GM19455 (cell line): ENCODE data around the gene DPP9.
"Not testable (repeated sequence)": the region's sequence is repeated elsewhere in the genome, so short reads cannot be mapped to it uniquely, and the experiment has no call there.

Experiments used
- ATAC-seq: cut with Tn5 transposase; IDR thresholded peaks from one replicate; pipeline ENCODE4 v1.9.1; 2021; ENCODE audit not compliant: unreplicated experiment

DPP9 gene

DNA sequence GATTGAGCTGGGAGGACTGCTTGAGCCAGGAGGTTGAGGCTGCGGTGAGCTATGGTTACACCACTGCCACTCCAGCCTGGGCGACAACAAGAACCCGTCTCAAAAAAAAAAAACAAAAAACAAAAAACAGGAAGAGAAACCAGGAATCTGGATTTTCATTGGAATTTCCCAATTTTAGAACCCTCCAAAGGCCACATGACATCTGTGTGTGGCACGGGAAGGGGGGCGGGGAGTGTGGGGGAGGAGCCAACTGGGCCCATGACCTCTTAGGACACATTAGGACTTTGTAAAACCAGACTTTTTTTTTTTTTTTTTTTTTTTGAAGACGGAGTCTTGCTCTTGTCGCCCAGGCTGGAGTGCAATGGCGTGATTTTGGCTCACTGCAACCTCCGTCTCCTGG, 32.3 kb downstream of the DPP9 start:
- ATAC-seq, result no peak

DNA sequence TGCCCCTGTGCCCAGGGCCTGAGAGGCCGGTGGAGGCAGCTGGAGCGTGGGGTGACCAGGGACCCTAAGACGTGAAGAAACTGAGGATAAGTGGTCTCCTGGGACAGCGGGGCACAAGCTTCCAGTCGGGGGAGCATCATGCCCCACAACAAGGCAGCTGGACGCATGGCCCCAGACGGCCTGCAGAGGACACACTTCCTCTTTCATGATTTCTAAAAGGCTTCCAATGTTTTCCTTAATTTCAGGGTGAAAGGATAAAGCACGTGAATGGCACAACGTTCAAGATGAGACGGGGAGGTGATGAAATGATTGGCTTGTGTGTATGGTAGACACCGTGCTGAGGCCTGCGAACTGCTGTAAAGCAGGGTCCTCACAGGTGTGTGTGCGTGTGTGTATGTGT, 33.3 kb downstream of the DPP9 start:
- no peak for ATAC-seq

DNA sequence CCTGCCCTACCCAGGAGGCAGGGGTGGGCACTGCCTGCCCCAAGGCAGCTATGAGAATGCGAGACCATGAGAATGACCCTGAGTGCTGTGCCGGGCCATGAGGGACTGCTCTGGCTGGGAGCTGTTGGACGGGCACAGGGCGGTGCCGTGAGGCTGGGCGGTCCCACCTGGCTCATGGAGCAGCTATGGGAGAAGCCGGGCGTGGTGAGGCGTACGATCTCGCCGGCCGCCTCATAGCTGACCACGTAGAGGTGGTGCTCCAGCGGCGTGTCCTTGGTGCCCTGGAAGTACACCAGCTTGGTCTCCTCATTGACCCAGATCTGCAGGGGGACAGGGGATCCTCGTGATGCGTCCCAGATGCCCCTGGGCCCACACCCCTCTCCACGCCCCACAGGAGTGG, 34.2 kb downstream of the DPP9 start:
- no peak for ATAC-seq

DNA sequence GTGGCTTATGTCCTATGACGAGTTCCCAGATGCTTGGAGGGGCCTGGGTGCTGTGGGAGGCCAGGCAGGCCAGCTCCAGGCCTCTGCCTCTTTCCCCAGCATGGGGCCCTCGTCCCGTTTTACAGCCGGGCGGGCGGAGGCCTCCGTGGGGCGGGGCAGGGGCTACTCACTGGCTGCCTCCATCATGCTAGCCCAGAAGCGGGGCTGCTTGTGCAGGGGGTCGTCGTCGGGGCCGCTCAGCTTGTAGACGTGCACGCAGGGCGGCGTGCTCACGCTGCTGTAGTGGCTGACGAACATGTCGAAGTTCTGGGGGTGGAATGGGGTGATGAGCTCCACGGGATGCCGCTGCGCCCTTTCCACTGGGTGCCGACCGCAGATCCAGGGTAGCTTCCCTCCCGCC, 35.1 kb downstream of the DPP9 start:
- ATAC-seq, result no peak

DNA sequence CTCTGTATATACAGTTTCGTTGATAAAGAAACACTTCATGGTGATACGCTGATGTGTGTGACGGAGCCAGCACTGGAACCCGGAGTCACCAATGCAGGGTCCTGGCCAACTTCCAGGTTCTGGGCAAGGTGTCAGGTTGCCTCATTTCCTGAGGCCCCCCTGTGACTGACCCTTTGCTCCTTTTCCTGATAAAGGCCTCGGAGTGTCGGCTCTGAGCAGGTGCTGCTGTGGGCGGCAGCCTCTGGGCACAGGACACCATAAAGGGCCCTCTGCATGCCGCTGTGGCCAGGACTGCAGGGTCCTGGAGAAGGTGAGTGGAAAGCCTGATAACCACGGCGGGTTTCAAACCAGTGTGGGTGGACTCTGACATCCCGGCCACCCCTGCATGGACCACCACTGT, 36.2 kb downstream of the DPP9 start:
- ATAC-seq, result no peak

DNA sequence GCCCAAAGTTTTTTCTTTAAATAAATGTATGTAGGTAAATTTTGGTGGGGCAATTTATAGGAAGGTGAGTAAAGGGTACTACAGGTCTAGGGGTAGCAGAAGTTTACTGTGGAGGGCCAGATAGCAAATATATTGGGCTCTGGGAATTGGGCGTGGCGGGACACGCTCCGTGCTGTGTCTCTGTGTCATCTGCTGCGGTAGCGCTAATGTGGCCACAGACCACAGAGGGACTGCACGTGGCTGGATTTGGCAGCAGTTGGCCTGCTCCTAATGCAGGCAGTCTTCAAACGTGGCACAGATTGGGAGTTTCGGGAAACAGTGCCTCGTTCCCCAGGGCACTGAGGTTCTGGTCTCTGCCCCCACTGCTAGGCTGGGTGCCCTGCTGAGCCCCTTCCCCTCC, 36.9 kb downstream of the DPP9 start:
- no peak for ATAC-seq

DNA sequence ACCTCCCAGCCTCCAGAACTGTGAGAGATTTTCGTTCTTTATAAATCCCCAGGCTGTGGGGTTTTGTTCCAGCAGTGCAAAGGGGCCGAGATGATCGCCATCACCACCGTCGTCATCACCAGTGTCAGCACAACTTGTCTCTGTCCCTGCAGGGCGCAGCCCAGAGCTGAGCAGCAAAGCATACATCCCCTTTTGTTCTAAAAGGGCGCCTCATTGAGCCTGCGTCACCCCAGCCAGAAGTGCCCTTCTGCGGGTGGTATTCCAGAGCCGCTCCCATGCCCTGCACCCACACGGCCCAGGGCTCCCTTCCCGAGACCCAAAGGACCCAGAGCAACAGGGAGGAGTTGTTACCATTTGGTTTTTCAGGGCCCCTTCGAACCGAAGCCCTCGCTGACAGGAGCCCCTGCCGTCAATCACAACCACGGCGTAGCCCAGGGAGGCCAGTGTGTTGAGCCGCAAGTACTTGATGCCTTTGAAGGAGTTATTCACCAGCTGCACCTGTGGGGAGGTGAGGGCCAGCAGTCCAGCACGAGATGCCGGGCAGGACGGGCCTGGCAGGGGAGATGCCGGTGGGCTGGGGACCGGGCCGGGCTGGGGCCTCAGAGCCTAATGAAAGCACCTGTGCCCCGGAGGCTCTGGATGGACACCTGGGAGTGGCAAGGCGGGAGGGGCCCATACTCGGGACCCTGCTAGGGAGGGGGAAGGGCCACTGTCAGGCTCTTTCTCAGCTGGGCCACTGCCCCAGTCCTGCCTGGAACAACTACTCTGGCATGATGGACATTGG, 39.1 kb downstream of the DPP9 start:
- no peak for ATAC-seq

DNA sequence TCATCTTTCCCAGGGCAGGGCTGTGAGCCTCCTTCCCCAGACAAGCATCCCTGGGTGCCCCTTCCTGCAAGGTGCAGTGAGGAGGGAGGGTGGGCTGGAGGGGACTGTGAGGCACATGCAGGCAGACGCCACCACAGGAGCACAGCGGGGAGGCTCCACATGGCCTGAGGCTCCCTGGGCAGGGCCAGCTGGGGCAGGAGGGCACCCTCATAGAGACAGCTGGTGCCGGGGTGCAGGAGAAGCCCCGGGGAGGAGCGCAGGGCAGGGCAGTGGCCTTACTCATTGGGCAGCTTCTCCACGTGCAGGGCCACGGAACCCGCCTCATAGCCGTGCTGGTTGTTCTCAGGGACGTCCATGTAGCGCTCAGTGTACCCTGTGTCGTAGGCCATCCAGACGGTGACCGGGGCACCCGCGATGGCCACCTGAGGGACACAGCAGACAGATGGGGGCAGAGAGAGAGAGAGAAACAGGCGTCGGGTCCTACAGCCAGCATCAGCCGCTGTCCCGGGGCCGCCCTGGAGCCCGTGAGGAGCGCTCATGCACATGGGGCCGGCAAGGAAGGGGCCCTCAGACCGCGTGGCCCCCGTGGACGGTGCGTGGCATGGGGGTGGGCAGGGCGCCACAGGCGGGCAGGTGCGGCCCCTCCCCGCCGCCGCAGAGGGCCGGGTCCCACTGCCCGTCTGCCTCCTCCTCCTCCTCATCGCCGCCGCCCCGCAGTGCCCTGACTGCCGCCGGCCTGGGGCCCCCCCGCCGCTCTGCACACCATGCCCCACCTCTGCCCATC, 41.0 kb downstream of the DPP9 start:
- ATAC-seq, result no peak

DNA sequence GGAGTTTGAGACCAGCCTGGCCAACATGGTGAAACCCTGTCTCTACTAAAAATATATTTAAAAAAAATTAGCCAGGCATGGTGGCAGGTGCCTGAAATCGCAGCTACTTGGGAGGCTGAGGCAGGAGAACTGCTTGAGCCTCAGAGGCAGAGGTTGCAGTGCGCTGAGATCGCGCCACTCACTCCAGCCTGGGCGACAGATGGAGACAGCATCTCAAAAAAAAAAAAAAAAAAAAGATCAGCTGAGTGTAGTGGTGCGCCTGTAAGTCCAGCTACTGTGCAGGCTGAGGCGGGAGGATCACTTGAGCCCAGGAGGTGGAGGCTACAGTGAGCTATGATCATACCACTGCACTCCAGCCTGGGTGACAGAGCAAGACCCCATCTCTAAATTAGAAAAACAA, 43.6 kb downstream of the DPP9 start:
- ATAC-seq, result not testable (repeated sequence)

DNA sequence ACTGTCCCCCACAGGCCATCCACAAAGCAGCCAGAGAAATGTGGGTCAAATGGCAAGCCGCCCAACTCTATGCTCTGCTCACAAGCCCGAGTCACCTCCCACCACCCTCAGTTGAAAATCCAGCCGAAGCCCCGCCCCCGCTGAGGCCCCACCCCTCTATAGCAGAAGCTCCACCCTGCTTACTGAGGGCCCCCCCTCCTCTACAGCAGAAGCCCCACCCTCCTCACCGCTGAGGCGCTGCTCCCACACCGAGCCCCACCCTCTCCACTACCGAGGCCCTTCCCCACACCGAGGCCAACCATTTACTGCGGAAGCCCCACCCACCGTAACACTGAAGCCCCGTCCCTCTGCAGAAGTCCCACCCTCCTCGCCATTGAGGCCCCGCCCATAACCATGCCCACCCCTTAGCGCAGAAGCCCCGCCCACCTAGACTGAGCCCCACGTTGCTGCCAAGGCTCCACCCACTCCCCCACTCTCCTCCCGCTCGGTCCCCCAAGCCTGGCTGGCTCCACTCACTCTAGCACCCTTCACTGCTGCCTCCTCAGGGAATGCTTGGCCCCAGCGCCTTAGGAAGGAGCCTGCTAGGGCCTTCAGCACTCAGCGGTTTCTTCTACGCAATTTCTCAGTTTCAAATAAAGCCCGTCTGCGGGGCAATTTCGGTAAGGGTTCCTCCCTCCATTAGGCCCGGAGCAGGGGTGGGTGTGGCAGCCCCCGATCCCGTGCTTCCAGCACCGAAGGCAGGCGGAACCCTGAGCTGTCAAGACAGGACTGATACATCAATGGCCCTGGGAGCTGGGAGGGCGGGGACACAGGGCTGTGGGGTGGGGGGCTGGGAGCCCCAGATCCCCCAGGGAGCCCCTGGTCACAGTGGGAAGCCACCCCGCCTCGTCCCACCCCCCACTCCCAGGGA, 44.5 kb downstream of the DPP9 start:
- no peak for ATAC-seq

DNA sequence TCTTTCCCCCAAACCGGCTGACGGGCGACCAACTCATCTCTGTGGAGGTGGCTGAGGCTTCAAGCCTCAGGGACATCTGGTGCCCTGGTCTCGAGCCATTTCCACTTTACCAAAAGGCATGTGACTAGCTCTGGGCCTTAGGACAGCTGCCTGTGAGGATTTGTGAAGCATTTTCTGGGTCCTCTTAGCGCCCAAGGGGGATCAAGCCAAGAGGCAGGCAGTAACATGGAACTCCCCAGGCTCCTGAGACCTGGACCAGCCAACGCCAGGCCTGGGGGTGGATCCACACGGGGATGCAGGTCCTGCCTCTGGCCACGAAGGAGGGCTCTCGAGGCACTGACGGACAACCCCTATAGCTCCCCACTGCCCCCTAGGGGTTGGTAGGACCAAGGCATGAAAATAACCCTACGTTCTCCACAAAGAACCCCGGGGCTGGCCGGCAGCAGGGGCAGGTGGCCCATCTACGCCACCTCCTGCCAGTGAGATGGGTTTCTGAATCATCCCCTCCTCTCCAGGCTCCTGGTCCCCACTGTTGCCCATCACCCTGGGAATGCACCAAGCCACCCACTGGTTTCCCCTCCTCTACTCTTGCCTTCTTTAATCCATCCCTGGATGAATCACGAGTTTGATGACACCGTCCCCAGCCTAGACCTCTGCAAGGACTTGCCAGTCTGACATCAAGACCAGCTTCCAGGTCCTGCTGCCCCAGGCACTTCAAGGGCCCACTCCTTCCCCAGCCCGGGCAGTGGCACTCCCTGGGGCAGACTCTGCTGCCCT, 46.5 kb downstream of the DPP9 start:
- no peak for ATAC-seq

DNA sequence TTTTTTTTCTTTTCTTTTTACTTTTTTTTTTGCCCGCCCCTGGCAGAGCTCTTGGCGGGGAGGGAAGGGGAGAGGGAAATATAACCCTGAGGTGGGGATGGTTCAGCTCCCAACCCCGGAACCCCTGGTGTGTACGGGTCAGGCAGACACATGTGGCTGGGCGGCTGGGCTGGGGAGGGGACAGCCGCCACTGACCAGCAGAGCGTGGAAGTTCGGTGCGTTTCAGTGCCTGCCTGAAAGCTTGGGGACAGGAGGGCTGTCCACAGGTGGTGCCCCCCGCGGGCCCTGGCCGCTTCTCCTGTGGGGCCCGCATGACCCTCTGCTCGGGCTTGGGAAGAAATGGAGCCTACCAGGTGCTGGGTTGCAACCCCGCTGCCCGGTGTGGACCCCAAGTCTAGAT, 48.3 kb downstream of the DPP9 start:
- no peak for ATAC-seq

DNA sequence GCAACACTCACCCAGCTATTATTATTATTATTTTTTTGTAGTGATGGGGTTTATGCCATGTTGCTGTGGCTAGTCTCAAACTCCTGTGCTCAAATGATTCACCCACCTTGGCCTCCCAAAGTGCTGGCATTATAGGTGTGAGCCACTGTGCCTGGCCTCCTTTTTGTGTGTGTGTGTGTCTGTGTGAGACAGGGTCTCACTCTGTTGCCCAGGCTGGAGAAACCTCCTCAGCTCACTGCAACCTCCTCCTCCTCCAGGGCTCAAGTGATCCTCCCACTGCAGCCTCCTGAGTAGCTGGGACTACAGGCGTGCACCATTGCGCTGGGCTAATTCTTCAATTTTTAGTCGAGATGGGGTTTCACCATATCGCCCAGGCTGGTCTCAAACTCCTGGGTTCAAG, 49.9 kb downstream of the DPP9 start:
- ATAC-seq, result no peak

DNA sequence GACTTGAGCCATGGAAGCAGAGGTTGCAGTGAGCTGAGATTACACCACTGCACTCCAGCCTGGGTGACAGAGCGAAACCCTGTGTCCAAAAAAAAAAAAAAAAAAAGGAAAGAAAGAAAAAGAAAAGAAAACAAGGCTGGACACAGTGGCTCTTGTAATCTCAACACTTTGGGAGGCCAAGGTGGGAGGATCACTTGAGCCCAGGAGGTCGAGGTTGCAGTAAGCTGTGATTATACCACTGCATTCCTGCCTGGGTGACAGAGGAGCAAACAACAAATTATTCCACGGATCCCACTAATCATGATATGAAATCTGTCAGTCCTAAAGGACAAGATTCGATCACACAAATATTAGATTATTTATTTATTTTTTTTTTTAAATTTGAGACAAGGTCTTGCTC, 50.4 kb downstream of the DPP9 start:
- ATAC-seq, result no peak

DNA sequence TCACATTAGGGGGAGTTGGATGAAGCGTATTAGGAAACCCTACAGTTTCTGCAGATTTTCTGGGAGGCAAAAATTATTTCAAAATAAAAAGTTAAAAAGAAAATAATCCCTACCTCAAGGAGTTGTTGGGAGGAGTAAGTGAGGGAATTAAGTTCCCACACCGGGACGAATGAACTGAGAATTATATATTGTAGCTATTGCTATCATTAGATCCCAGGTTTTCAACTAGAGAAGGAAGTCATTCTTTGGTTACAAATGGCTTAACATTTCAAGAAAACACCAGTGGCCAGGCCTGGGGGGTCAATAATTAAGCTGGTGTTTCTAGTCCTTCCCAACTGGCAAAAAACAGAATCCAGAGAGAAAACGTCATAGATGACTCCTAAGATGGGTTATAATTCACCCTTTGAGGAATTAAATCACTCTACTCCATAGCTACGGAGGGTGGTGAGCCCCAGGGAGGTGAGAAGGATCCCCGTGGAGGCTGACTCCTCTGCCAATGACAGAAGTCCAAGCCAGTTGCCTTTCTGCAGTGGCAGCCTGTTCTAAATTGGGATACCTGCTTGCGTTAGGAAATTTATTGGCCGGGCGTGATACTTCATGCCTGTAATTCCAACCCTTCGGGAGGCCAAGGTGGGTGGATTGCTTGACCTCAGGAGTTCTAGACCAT, 52.3 kb downstream of the DPP9 start:
- ATAC-seq, result no peak

DNA sequence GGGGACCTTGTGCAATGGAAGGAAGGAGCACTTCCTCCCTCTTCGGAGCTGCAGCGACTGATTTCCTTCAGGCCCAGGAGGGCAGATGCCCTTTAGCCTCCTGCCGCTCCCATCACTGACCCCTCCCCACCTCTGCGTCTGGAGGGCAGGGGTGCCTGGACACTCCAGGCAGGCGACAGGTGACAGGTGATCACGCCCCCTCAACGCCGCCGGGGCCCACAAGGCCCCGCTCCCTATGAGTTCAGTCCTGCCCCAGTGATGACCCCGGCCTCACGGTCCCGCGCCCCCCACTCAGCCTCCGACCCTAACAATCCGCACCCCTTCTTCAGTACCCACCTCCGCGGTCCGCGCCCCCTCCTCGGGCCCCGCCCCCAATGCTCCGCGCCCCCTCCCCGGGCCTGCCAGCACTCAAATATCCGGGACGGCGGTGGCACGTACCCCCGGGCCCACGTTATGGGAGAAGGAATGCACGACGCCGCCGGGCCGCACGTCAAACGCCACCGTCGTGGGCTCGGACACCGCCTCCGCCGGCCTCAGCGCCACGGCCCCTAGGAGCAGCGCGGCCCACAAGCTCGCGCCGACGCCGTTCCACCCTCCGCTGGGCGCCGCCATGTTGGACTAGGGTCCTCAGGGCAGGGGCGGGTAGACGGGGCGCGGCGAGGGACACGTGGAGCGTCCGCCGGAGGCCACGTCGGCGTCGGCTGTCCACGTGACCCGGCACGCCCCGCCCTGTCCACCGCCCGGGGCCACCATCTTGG, 53.7 kb downstream of the DPP9 start, which contains the start of gene MYDGF:
Gene MYDGF (minus strand): TSS at position 620 of the 758 bp plus-strand sequence. CDS start 8 bp downstream, at position 612.
- peak; percentile 59 for ATAC-seq

DNA sequence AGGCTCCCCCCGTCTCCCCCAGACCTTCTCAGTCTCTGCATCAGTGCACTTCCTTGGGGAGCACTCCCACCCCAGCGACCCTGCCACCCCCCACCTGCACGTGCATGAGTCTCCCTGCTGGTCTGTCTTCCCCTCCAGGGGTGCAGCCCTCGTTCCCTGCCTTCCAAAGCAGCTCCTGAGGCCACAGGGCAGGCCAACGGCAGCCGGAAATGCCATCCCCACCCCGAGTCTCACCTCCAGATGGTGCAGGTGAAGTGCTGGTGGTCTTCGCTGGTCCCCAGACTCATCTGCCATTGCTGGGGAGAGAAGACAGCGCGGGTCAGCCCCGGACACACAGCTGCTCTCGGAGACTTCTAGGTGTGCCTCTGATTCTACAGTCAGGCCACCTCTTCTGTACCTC, 59.0 kb downstream of the DPP9 start:
- no peak for ATAC-seq

DNA sequence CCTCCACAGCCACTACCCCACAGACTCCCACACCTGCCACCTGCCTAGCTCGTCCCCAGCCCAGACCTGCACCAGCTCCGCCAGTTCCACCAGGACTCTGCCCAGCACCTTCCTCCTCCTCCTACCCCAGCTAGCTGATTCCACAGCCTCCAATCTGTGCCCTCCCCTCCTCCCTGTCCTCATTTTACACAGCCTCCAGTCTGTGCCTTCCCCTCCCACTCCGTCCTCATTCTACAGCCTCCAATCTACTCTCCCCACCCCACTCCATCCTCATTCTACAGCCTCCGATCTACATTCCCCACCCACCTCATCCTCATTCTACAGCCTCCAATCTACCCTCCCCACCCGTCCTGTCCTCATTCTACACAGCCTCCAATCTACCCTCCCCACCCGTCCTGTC, 60.8 kb downstream of the DPP9 start:
- no peak for ATAC-seq

DNA sequence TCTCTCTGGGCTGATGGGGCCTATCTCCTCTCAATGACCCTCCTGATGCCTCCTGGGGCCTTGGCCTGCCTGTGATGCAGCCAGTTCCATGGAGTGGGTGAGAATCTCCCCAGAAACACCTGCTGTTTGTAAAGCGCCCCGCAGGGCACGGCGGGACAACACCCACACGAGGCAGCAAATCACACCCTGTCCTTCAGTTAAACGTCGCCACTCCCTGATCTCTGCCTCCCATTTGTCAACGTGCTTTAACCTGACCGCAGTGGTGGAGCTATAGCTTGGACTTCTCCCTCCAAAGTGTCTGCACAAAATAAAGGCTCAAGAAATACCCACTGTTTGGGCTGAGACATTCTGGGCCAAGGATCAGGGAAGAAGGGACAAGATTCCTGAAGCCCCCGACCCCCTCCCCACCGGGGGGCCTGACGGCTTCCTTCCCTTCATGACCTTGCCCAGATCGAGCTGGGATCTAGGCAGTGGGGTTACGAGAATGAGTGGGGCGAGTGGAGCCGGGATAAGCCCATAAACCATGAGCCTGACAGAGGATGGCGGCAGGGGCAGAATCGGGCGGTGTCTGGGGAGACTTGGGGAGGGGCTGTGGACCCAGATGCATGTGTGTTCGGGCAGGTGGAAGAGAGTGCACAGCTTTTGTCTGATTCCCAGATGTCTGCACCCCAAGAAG, 61.5 kb downstream of the DPP9 start:
- ATAC-seq, result no peak
